ENCODE measurements around the gene KLHL8.

Gene KLHL8

GRCh38 chr4:87118421-87118820 lies 102.0 kb downstream of the KLHL8 start:
- no peak for TF ChIP-seq ARNTL (CRISPR knock-in tag; IDR thresholded peaks at IDR 0.05; ENCODE audit: borderline replicate concordance, low read depth)
- no peak for TF ChIP-seq ESRRG (CRISPR knock-in tag; IDR thresholded peaks at IDR 0.05)
- no peak for TF ChIP-seq OSR1 (CRISPR knock-in tag; IDR thresholded peaks at IDR 0.05)
- no peak for TF ChIP-seq POU6F1 (CRISPR knock-in tag; IDR thresholded peaks at IDR 0.05; ENCODE audit: borderline replicate concordance, low read depth)
- no peak for TF ChIP-seq PATZ1 (CRISPR knock-in tag; IDR thresholded peaks at IDR 0.05; ENCODE audit: borderline replicate concordance)
- no peak for TF ChIP-seq ZFP3 (CRISPR knock-in tag; IDR thresholded peaks at IDR 0.05)
- no peak for TF ChIP-seq RARB (CRISPR knock-in tag; IDR thresholded peaks at IDR 0.05)
- TF ChIP-seq ZNF70 (CRISPR knock-in tag; IDR thresholded peaks at IDR 0.05): no peak
- no peak for TF ChIP-seq ISL1 (CRISPR knock-in tag; IDR thresholded peaks at IDR 0.05)
- TF ChIP-seq SNAI2 (CRISPR knock-in tag; IDR thresholded peaks at IDR 0.05): no peak
- no peak for TF ChIP-seq ZFP30 (CRISPR knock-in tag; IDR thresholded peaks at IDR 0.05)
- no peak for TF ChIP-seq CREB5 (CRISPR knock-in tag; IDR thresholded peaks at IDR 0.05; ENCODE audit: low read depth)
- no peak for TF ChIP-seq TSHZ2 (CRISPR knock-in tag; IDR thresholded peaks at IDR 0.05)
- TF ChIP-seq ZC3H10 (CRISPR knock-in tag; IDR thresholded peaks at IDR 0.05): no peak
- TF ChIP-seq TOX (CRISPR knock-in tag; IDR thresholded peaks at IDR 0.05; ENCODE audit: borderline replicate concordance): no peak
- no peak for TF ChIP-seq CSDC2 (CRISPR knock-in tag; IDR thresholded peaks at IDR 0.05)
- no peak for TF ChIP-seq BACH2 (CRISPR knock-in tag; IDR thresholded peaks at IDR 0.05; ENCODE audit: borderline replicate concordance)
- no peak for TF ChIP-seq ZNF8 (CRISPR knock-in tag; IDR thresholded peaks at IDR 0.05)
- TF ChIP-seq, protein P1, sequence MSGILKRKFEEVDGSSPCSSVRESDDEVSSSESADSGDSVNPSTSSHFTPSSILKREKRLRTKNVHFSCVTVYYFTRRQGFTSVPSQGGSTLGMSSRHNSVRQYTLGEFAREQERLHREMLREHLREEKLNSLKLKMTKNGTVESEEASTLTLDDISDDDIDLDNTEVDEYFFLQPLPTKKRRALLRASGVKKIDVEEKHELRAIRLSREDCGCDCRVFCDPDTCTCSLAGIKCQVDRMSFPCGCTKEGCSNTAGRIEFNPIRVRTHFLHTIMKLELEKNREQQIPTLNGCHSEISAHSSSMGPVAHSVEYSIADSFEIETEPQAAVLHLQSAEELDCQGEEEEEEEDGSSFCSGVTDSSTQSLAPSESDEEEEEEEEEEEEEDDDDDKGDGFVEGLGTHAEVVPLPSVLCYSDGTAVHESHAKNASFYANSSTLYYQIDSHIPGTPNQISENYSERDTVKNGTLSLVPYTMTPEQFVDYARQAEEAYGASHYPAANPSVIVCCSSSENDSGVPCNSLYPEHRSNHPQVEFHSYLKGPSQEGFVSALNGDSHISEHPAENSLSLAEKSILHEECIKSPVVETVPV (CRISPR knock-in tag; IDR thresholded peaks at IDR 0.05): no peak
- ATAC-seq: no peak

DNA sequence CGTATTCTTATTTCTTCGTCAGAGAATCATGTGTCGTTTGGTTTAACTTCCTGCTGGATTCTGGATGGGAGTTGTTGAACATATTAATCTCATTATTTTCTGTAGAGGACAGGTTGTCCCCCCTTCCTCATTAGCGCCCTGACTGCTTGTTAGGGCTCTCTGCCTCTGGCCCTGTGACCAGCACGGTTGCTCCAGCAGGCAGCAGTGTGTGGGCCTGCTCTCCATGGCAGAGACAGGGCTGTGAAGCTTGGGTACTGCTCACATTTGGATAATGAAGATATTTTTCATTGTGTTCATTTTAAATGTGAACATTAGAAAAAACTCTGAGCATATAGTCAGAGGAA lies 102.7 kb downstream of the KLHL8 start:
- no peak for ATAC-seq
- TF ChIP-seq CREB5 (CRISPR knock-in tag; IDR thresholded peaks at IDR 0.05; ENCODE audit: low read depth) (no peak), ZFP3 (CRISPR knock-in tag; IDR thresholded peaks at IDR 0.05) (no peak), ISL1 (CRISPR knock-in tag; IDR thresholded peaks at IDR 0.05) (no peak), ZNF70 (CRISPR knock-in tag; IDR thresholded peaks at IDR 0.05) (no peak), ZC3H10 (CRISPR knock-in tag; IDR thresholded peaks at IDR 0.05) (no peak), ZNF565 (CRISPR knock-in tag; conservative IDR thresholded peaks at IDR 0.05; ENCODE audit: low read depth) (no peak), TCF4 (CRISPR knock-in tag; IDR thresholded peaks at IDR 0.05; ENCODE audit: borderline replicate concordance) (no peak), ARNTL (CRISPR knock-in tag; IDR thresholded peaks at IDR 0.05; ENCODE audit: borderline replicate concordance, low read depth) (no peak), PATZ1 (CRISPR knock-in tag; IDR thresholded peaks at IDR 0.05; ENCODE audit: borderline replicate concordance) (no peak), BACH2 (CRISPR knock-in tag; IDR thresholded peaks at IDR 0.05; ENCODE audit: borderline replicate concordance) (no peak), ESRRG (CRISPR knock-in tag; IDR thresholded peaks at IDR 0.05) (no peak), PPARA (CRISPR knock-in tag; IDR thresholded peaks at IDR 0.05; ENCODE audit: borderline replicate concordance) (no peak), CSDC2 (CRISPR knock-in tag; IDR thresholded peaks at IDR 0.05) (no peak)
- TF ChIP-seq, protein P1 (CRISPR knock-in tag; IDR thresholded peaks at IDR 0.05): no peak
